ENCODE results near the gene TECPR2.

DNA sequence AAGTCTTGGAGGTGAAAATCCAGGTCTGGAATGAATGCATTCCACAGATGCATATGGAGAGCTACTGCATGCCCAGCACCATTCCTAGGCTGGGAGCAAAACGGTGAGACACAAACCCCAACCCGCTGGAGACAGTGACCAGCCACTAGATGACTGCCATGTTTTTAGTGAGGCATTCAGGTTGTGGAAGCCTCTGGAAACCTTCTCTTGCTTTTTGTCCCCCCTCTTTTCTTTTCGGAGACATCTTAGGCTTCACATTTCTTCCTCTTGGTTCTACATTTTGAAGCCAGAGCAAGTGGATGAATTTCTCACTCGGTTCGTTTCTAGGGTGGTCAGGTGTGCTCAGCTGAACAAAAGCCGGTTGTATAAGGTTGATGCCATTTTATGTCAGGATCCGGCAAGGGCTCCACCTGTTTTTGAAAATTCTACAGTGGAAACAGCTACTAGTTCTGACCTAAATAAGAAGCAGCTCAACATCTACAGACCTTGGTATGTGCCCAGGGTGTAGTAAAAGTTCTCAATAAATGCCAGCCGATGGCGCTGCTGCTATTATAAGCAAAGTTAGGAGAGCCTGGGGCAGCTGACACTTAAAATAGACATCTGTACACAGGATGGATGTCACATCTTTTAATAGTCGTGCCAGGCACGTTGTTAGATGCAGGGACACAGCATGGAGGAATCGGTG lies 45.0 kb upstream of the TECPR2 start:
- TF ChIP-seq, protein P1, sequence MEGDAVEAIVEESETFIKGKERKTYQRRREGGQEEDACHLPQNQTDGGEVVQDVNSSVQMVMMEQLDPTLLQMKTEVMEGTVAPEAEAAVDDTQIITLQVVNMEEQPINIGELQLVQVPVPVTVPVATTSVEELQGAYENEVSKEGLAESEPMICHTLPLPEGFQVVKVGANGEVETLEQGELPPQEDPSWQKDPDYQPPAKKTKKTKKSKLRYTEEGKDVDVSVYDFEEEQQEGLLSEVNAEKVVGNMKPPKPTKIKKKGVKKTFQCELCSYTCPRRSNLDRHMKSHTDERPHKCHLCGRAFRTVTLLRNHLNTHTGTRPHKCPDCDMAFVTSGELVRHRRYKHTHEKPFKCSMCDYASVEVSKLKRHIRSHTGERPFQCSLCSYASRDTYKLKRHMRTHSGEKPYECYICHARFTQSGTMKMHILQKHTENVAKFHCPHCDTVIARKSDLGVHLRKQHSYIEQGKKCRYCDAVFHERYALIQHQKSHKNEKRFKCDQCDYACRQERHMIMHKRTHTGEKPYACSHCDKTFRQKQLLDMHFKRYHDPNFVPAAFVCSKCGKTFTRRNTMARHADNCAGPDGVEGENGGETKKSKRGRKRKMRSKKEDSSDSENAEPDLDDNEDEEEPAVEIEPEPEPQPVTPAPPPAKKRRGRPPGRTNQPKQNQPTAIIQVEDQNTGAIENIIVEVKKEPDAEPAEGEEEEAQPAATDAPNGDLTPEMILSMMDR (IDR thresholded peaks at IDR 0.05 in 8 of 11, conservative IDR thresholded peaks at IDR 0.05 in 3 of 11) = no peak
- TF ChIP-seq POLR2A (IDR thresholded peaks at IDR 0.05) = no peak
- no peak for TF ChIP-seq POLR2AphosphoS5 (IDR thresholded peaks at IDR 0.05)

Measured in spleen (tissue), 7 donors.